ENCODE measurements around the gene TOM1.
"Not testable (repeated sequence)": the region's sequence is repeated elsewhere in the genome, so short reads cannot be mapped to it uniquely, and the experiment has no call there.

DNA sequence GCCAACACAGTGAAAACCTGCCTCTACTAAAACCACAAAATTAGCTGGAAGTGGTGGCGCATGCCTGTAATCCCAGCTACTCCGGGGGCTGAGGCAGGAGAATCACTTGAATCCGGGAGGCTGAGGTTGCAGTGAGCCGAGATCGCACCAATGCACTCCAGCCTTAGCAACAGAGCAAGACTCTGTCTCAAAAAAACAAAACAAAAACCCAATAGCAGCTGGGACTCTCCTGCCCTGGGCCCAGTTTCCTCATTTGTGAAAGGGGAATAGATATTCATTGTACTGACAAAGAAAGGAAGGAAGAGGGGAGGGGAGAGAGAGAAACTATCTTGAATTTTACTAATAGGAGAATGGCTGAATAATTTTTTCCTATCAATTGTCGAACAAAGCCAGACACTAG lies 96.9 kb downstream of the TOM1 start:
- TF ChIP-seq, protein P1, sequence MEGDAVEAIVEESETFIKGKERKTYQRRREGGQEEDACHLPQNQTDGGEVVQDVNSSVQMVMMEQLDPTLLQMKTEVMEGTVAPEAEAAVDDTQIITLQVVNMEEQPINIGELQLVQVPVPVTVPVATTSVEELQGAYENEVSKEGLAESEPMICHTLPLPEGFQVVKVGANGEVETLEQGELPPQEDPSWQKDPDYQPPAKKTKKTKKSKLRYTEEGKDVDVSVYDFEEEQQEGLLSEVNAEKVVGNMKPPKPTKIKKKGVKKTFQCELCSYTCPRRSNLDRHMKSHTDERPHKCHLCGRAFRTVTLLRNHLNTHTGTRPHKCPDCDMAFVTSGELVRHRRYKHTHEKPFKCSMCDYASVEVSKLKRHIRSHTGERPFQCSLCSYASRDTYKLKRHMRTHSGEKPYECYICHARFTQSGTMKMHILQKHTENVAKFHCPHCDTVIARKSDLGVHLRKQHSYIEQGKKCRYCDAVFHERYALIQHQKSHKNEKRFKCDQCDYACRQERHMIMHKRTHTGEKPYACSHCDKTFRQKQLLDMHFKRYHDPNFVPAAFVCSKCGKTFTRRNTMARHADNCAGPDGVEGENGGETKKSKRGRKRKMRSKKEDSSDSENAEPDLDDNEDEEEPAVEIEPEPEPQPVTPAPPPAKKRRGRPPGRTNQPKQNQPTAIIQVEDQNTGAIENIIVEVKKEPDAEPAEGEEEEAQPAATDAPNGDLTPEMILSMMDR (IDR thresholded peaks at IDR 0.05 in 8 of 11, conservative IDR thresholded peaks at IDR 0.05 in 3 of 11), result not testable (repeated sequence)
- not testable (repeated sequence) for TF ChIP-seq POLR2A (IDR thresholded peaks at IDR 0.05)
- TF ChIP-seq POLR2AphosphoS5 (IDR thresholded peaks at IDR 0.05), result peak in 1 of 3 donors; percentile 3
